Measurements from ENCODE around the gene VTI1A. TPM values are rescaled to one million over a fixed set of nuclear protein-coding genes. Genes with fewer than 3 reads are reported as not detected.
"Not testable (repeated sequence)": the region's sequence is repeated elsewhere in the genome, so short reads cannot be mapped to it uniquely, and the experiment has no call there.

Gene VTI1A
- total RNA-seq, 1 donor from 2014 or later: 33.6 TPM

GRCh38 chr10:112852306-112852705 is 405.3 kb downstream of the VTI1A start:
- Mint-ChIP-seq H3K27me3 (ENCODE audit: low read depth) (no peaks in the 10 kb centered on the region), H3K4me3 (ENCODE audit: low read depth) (no peak overlapping the region), H3K4me1 (ENCODE audit: low read depth) (no peaks in the 10 kb centered on the region), H3K27ac (no peak overlapping the region), H3K36me3 (ENCODE audit: low read depth) (peaks cover 5% of the 10 kb centered on the region), H3K9me3 (peaks cover 12% of the 10 kb centered on the region)
- intact Hi-C loops (cut with micrococcal nuclease): no loop called here
- no peak for DNase-seq (ENCODE audit: low spot score)

GRCh38 chr10:112855134-112855533 is 408.1 kb downstream of the VTI1A start:
- H3K27ac Mint-ChIP-seq: no peak overlapping the region
- intact Hi-C loops (cut with micrococcal nuclease): no loop called here

DNA sequence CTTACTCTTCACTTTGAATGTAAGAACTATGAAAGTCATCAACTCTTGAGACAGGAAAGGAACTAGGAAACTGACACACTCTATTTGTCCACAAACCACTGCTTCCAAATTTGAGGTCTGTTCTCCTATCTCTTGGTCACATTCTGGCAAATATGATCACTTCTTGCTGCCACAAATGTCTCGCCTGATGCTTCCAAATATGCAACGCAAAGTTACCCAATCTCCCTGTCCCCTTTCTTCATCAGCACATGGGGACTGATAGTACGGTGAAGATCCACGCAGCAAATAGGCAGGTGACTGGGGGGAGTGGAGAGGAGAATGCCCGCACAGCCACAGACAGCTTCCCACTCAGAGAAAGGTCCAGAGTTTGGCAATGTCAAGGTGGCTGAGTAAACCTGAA is 410.5 kb downstream of the VTI1A start:
- no peak overlapping the region for H3K27ac Mint-ChIP-seq
- no peak overlapping the region for H3K4me3 Mint-ChIP-seq (ENCODE audit: low read depth)
- no peaks in the 10 kb centered on the region for H3K27me3 Mint-ChIP-seq (ENCODE audit: low read depth)
- no peaks in the 10 kb centered on the region for H3K36me3 Mint-ChIP-seq (ENCODE audit: low read depth)
- no peaks in the 10 kb centered on the region for H3K4me1 Mint-ChIP-seq (ENCODE audit: low read depth)
- no peak for DNase-seq (ENCODE audit: low spot score)
- H3K9me3 Mint-ChIP-seq: peaks cover 9% of the 10 kb centered on the region
- intact Hi-C loops (cut with micrococcal nuclease): no loop called here

More at GRCh38 chr10:112855134-112855533, 408.1 kb downstream of the VTI1A start:
- no peak overlapping the region for H3K4me3 Mint-ChIP-seq (ENCODE audit: low read depth)
- no peaks in the 10 kb centered on the region for H3K36me3 Mint-ChIP-seq (ENCODE audit: low read depth)
- peaks cover 9% of the 10 kb centered on the region for H3K9me3 Mint-ChIP-seq
- H3K27me3 Mint-ChIP-seq (ENCODE audit: low read depth): no peaks in the 10 kb centered on the region
- DNase-seq (ENCODE audit: low spot score): no peak
- no peaks in the 10 kb centered on the region for H3K4me1 Mint-ChIP-seq (ENCODE audit: low read depth)

GRCh38 chr10:112858986-112859651 is 412.1 kb downstream of the VTI1A start:
- Mint-ChIP-seq H3K4me3 (ENCODE audit: low read depth) (no peak overlapping the region), H3K27me3 (ENCODE audit: low read depth) (no peaks in the 10 kb centered on the region), H3K27ac (no peak overlapping the region), H3K36me3 (ENCODE audit: low read depth) (no peaks in the 10 kb centered on the region), H3K9me3 (peaks cover 9% of the 10 kb centered on the region), H3K4me1 (ENCODE audit: low read depth) (no peaks in the 10 kb centered on the region)
- intact Hi-C loops (cut with micrococcal nuclease): no loop called here
- no peak for DNase-seq (ENCODE audit: low spot score)

DNA sequence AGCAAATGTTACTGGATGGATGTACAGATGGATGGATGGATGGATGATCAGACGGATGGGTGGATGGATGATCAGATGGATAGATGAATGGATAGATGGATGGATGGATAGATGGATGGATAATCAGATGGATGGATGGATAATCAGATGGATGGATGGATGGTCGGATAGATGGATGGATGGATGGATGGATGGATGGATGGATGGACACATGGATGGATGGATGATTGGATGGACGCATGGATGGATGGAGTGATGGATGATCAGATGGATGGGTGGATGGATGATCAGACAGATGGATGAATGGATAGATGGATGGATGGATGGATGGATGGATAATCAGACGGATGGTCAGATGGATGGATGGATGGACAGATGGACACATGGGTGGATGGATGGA is 412.8 kb downstream of the VTI1A start:
- Mint-ChIP-seq H3K4me1 (ENCODE audit: low read depth) (no peaks in the 10 kb centered on the region), H3K27ac (no peak overlapping the region), H3K9me3 (peaks cover 9% of the 10 kb centered on the region), H3K27me3 (ENCODE audit: low read depth) (no peaks in the 10 kb centered on the region), H3K4me3 (ENCODE audit: low read depth) (no peak overlapping the region), H3K36me3 (ENCODE audit: low read depth) (no peaks in the 10 kb centered on the region)
- DNase-seq (ENCODE audit: low spot score): no peak
- intact Hi-C loops (cut with micrococcal nuclease): no loop called here

DNA sequence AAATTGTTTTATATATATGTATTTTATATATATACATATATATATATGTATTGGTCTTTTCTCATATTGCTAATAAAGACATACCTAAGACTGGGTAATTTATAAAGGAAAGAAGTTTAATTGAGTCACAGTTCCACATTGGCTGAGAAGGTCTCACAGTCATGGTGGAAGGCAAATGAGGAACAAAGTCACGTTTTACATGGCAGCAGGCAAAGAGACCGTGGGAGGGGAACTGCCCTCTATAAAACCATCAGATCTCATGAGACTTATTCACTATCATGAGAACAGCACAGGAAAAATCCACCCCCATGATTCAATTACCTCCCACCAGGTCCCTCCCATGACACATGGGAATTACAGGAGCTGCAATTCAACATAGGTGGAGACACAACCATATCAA is 416.4 kb downstream of the VTI1A start:
- H3K4me3 Mint-ChIP-seq (ENCODE audit: low read depth); intact Hi-C loops (cut with micrococcal nuclease); H3K36me3 Mint-ChIP-seq (ENCODE audit: low read depth); H3K4me1 Mint-ChIP-seq (ENCODE audit: low read depth); H3K27ac Mint-ChIP-seq; H3K9me3 Mint-ChIP-seq; H3K27me3 Mint-ChIP-seq (ENCODE audit: low read depth); DNase-seq (ENCODE audit: low spot score): not testable (repeated sequence)

Other genes starting within 250 kb of the VTI1A start
- gene TECTB, start 163.8 kb upstream of the VTI1A start, total RNA-seq: not detected in 2 replicates
- gene ACSL5, start 73.1 kb upstream of the VTI1A start, total RNA-seq: 39.7 and 45.9 TPM in 2 replicates
- gene ZDHHC6, start 301 bp upstream of the VTI1A start, total RNA-seq: 42.9 and 43.2 TPM in 2 replicates

Measured in activated T-helper 2 cell treated with anti-CD3 and anti-CD28 coated beads, Interferon-gamma antibody, Interleukin-2, Interleukin-4, amounts not matched to agents 10 μg/mL and 5 μg/mL and 100 μg/mL, durations not matched to agents 14 hours and 24 hours and 36 hours (primary cell).